Measurements from ENCODE around the gene PRKCA. TPM values are rescaled to one million over a fixed set of nuclear protein-coding genes. Genes with fewer than 3 reads are reported as not detected.
"Not testable (repeated sequence)": the region's sequence is repeated elsewhere in the genome, so short reads cannot be mapped to it uniquely, and the experiment has no call there.

Gene PRKCA
- total and polyA plus RNA-seq, 10 of the 15 experiments (the other 5 are each of a cell fraction or from before 2014, with no cell fraction given): 0.11 to 14.6 (median 0.72) TPM

DNA sequence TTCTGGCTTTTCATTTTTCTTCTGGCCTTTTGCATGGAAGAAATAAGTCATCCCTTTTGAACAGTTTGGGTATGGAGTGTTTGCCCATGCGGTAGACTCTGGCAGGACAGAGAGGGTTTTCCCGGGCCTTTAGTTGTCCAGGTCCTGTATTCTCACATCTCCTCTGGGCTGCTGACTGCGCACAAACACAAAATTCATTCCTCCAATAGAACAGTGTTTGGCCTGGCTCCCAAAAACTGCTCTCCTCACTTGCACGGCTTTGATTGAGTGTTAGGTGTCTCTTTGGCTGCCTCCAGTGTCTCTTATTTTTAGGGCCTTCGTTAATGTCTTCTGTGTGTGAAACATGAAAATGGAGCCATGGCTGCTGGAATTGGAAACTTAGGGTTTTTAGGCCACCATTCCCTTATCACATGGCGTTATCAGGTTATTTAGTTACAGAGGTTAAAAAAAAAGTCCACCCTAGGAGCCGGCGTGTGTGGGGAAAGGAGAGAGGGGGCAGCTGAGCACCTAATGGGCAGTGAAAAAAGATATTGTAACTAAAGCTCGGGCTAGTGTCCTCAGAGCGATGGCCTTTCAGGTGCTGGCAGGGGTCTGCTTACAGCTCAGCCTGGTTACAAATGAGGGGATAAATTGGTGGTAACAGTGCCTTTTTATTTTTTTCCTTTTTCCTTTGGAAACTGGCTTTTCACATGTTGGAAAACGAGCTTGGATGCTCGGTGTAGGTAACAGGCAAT lies 47.3 kb downstream of the PRKCA start:
- no peak overlapping the region for H3K4me2 ChIP-seq (ENCODE audit: control insufficient read depth, insufficient read depth)
- intact Hi-C loops (cut with micrococcal nuclease; ENCODE audit: unreplicated experiment) (no loop called here), in situ Hi-C loops (cut with MboI) (no loop called here)
- H3K36me3 ChIP-seq (ENCODE audit: control insufficient read depth in 2 of 2, insufficient read depth in 2 of 2, low read length in 1 of 2): no peaks in the 10 kb centered on the region
- ChIA-PET SMC1A (ENCODE audit: uncharacterized antibody, unreplicated experiment) (no interaction called here), RAD21 (ENCODE audit: unreplicated experiment) (no interaction called here), POLR2A (interaction anchor here (0.7 kb wide), 1 partner anchor 30 kb away, joined by 3 read pairs; no protein-coding TSS in a partner anchor), CTCF (interaction anchor here (0.6 kb wide), 1 partner anchor 46 kb away, joined by 3 read pairs; no protein-coding TSS in a partner anchor)
- H3K27ac ChIP-seq (ENCODE audit: control insufficient read depth, insufficient read depth): no peak overlapping the region
- H3K4me3 ChIP-seq: no peak overlapping the region
- H2AFZ ChIP-seq (ENCODE audit: control insufficient read depth, low read depth, low read length): no peak overlapping the region
- no peak for FAIRE-seq
- no peak overlapping the region for H3K9ac ChIP-seq (ENCODE audit: control insufficient read depth, insufficient read depth, low read length)
- no peaks in the 10 kb centered on the region for H4K20me1 ChIP-seq (ENCODE audit: control insufficient read depth, insufficient read depth)
- no peaks in the 10 kb centered on the region for H3K27me3 ChIP-seq (replicated peaks in 1 of 2; ENCODE audit: control insufficient read depth in 2 of 2, insufficient read depth in 2 of 2, low read length in 1 of 2)
- DNase-seq (ENCODE audit: low read depth, low spot score): no peak
- no peaks in the 10 kb centered on the region for H3K9me3 ChIP-seq (replicated peaks; ENCODE audit: control insufficient read depth, insufficient read depth, low read length)
- H3K79me2 ChIP-seq (ENCODE audit: control insufficient read depth, insufficient read depth, low read length): no peaks in the 10 kb centered on the region
- TF ChIP-seq SIN3A (IDR thresholded peaks at IDR 0.05; ENCODE audit: low read depth, low read length) (no peak), RB1 (IDR thresholded peaks at IDR 0.05; ENCODE audit: borderline replicate concordance) (no peak), JUNB (IDR thresholded peaks at IDR 0.05) (no peak), ATF2 (IDR thresholded peaks at IDR 0.05; ENCODE audit: low read length) (no peak), KAT2A (conservative IDR thresholded peaks at IDR 0.05; ENCODE audit: control insufficient read depth, low read depth, low read length) (no peak), CTCF (IDR thresholded peaks at IDR 0.05 in 2 of 3, conservative IDR thresholded peaks at IDR 0.05 in 1 of 3; ENCODE audit: control insufficient read depth in 2 of 3, extremely low read depth in 1 of 3, insufficient read depth in 1 of 3, low read depth in 3 of 3, low read length in 3 of 3) (no peak)
- BruUV-seq (replicated peaks): no TSS peak
- ATAC-seq: no peak
- H3K4me1 ChIP-seq (ENCODE audit: control insufficient read depth, insufficient read depth, low read length): no peaks in the 10 kb centered on the region
- 37% methylated on average over 12 of the region's 12 CpGs for WGBS (ENCODE audit: insufficient coverage, insufficient replicate concordance, low lambda C conversion rate, missing lambda C conversion rate)

GRCh38 chr17:66350576-66350975 lies 48.2 kb downstream of the PRKCA start:
- SMC1A ChIA-PET (ENCODE audit: uncharacterized antibody, unreplicated experiment); H3K9me3 ChIP-seq (replicated peaks; ENCODE audit: control insufficient read depth, insufficient read depth, low read length); intact Hi-C loops (cut with micrococcal nuclease; ENCODE audit: unreplicated experiment); H3K27me3 ChIP-seq (replicated peaks in 1 of 2; ENCODE audit: control insufficient read depth in 2 of 2, insufficient read depth in 2 of 2, low read length in 1 of 2); in situ Hi-C loops (cut with MboI); H3K4me2 ChIP-seq (ENCODE audit: control insufficient read depth, insufficient read depth); H2AFZ ChIP-seq (ENCODE audit: control insufficient read depth, low read depth, low read length); RAD21 ChIA-PET (ENCODE audit: unreplicated experiment); POLR2A ChIA-PET; H3K36me3 ChIP-seq (ENCODE audit: control insufficient read depth in 2 of 2, insufficient read depth in 2 of 2, low read length in 1 of 2); FAIRE-seq; H3K4me3 ChIP-seq; H3K27ac ChIP-seq (ENCODE audit: control insufficient read depth, insufficient read depth); ATAC-seq; H4K20me1 ChIP-seq (ENCODE audit: control insufficient read depth, insufficient read depth); BruUV-seq (replicated peaks); H3K4me1 ChIP-seq (ENCODE audit: control insufficient read depth, insufficient read depth, low read length); H3K9ac ChIP-seq (ENCODE audit: control insufficient read depth, insufficient read depth, low read length); DNase-seq (ENCODE audit: low read depth, low spot score); H3K79me2 ChIP-seq (ENCODE audit: control insufficient read depth, insufficient read depth, low read length): not testable (repeated sequence)
- CTCF ChIA-PET: interaction anchor here (0.6 kb wide), 1 partner anchor 45 kb away, joined by 3 read pairs; no protein-coding TSS in a partner anchor
- WGBS (ENCODE audit: insufficient coverage, insufficient replicate concordance, low lambda C conversion rate, missing lambda C conversion rate): 37% methylated on average over 10 of the region's 10 CpGs

Measured in GM12878 (cell line).